Activated CD4-positive, alpha-beta memory T cell treated with anti-CD3 and anti-CD28 coated beads for 36 hours (primary cell): ENCODE data around the gene METAP1D. TPM values are rescaled to one million over a fixed set of nuclear protein-coding genes. Genes with fewer than 3 reads are reported as not detected.

Experiments
- CTCF ChIA-PET: fragments of 350-600 bp; sonication (Branson Sonifier 250); formaldehyde crosslinking; loops from one replicate; lab custom pipeline; 2021; ENCODE audit warnings: antibody characterized with exemption, inconsistent platforms; lab: Charles Lee
- POLR2A ChIA-PET: fragments of 350-600 bp; sonication (Branson Sonifier 250); formaldehyde crosslinking; loops from one replicate; lab custom pipeline; 2021; ENCODE audit warnings: antibody characterized with exemption; lab: Charles Lee
- DNase-seq: peaks from one replicate; pipeline ENCODE4 v3.0.0-alpha.2; 2020
- H3K27ac Mint-ChIP-seq: one replicate; pipeline ENCODE4 v1.8.0; 2021; ENCODE audit warnings: mixed read lengths
- H3K27me3 Mint-ChIP-seq: one replicate; pipeline ENCODE4 v1.8.0; 2021; ENCODE audit warnings: mixed read lengths
- H3K36me3 Mint-ChIP-seq: one replicate; pipeline ENCODE4 v1.8.0; 2021; ENCODE audit warnings: mixed read lengths
- H3K4me1 Mint-ChIP-seq: one replicate; pipeline ENCODE4 v1.8.0; 2021; ENCODE audit warnings: low read depth, mixed read lengths
- H3K4me3 Mint-ChIP-seq: one replicate; pipeline ENCODE4 v1.8.0; 2021; ENCODE audit warnings: mild to moderate bottlenecking, mixed read lengths
- H3K9me3 Mint-ChIP-seq: one replicate; pipeline ENCODE4 v1.8.0; 2021; ENCODE audit warnings: mixed read lengths
- intact Hi-C: fragments of 100-400 bp; cut with micrococcal nuclease; formaldehyde crosslinking; loops from one replicate; pipeline ENCODE4 v1.15.1; 2023
- total RNA-seq, 2 experiments: library from RNA; stranded (reverse); gene quantifications; one replicate each; pipeline ENCODE4 v1.2.3, GENCODE V29; 2021

Gene METAP1D
- total RNA-seq, 2 experiments from 2014 or later = 3.4 to 3.9 TPM

DNA sequence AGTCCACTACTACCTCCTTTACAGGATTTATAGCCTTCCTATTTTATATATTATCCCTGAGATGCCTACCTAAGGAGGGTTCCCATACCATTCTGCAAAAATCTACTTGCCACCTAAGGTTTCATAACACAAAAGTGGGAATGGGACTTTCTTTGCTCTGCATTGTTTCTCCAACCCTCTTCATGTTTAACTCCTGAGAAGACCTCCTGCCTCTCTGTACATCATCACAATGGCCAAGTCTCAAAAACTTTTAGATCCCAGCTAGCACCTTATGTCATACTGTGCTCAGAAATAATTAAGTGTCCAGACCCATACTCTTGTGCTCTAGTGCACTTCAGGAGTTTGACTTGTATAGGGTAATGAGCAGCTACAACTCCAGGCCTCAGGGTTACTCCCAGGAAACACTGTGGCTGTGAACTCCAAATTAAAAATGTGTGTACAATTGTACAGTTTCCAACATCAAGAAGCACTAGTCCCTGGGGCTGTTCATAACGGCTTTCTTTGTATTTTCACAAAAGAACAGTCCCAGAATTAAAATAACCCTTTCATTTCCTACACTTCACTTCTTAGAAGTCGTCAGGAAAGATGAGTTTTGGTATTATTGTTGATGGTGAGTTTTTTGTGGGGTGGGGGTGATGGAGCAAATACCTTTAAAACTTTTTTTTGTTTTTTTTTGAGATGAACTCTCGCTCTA lies 39.4 kb downstream of the METAP1D start:
- no peak overlapping the region for H3K4me3 Mint-ChIP-seq
- CTCF ChIA-PET = no interaction called here
- DNase-seq = no peak
- POLR2A ChIA-PET = no interaction called here
- H3K36me3 Mint-ChIP-seq = no peaks in the 10 kb centered on the region
- no peak overlapping the region for H3K27ac Mint-ChIP-seq
- no peaks in the 10 kb centered on the region for H3K9me3 Mint-ChIP-seq
- no peaks in the 10 kb centered on the region for H3K4me1 Mint-ChIP-seq
- H3K27me3 Mint-ChIP-seq = no peaks in the 10 kb centered on the region
- intact Hi-C loops = no loop called here

- Mint-ChIP-seq H3K4me1 (no peaks in the 10 kb centered on the region), H3K36me3 (no peaks in the 10 kb centered on the region), H3K27ac (no peak overlapping the region), H3K27me3 (no peaks in the 10 kb centered on the region), H3K9me3 (no peaks in the 10 kb centered on the region), H3K4me3 (no peak overlapping the region)
- CTCF ChIA-PET = no interaction called here
- POLR2A ChIA-PET = no interaction called here
- intact Hi-C loops = no loop called here
- no peak for DNase-seq
Observed at GRCh38 chr2:172040311-172040710, 40.6 kb downstream of the METAP1D start.

GRCh38 chr2:172046080-172046678 lies 46.4 kb downstream of the METAP1D start:
- Mint-ChIP-seq H3K4me1 (peaks cover 3% of the 10 kb centered on the region), H3K27ac (no peak overlapping the region), H3K36me3 (no peaks in the 10 kb centered on the region), H3K9me3 (no peaks in the 10 kb centered on the region), H3K27me3 (no peaks in the 10 kb centered on the region), H3K4me3 (no peak overlapping the region)
- POLR2A ChIA-PET = interaction anchor here (0.7 kb wide), 1 partner anchor 563 kb away, joined by 4 read pairs; no protein-coding TSS in a partner anchor
- CTCF ChIA-PET = no interaction called here
- intact Hi-C loops = no loop called here
- DNase-seq = no peak

GRCh38 chr2:172046866-172047565 lies 47.3 kb downstream of the METAP1D start:
- DNase-seq = no peak
- Mint-ChIP-seq H3K36me3 (no peaks in the 10 kb centered on the region), H3K27ac (no peak overlapping the region), H3K4me1 (peaks cover 3% of the 10 kb centered on the region), H3K27me3 (no peaks in the 10 kb centered on the region), H3K9me3 (no peaks in the 10 kb centered on the region), H3K4me3 (no peak overlapping the region)
- ChIA-PET CTCF (interaction anchor here (0.6 kb wide), 1 partner anchor 1009 kb away, joined by 3 read pairs; no protein-coding TSS in a partner anchor), POLR2A (no interaction called here)
- intact Hi-C loops = no loop called here

- Mint-ChIP-seq H3K9me3 (no peaks in the 10 kb centered on the region), H3K4me3 (no peak overlapping the region), H3K36me3 (no peaks in the 10 kb centered on the region), H3K4me1 (peaks cover 3% of the 10 kb centered on the region), H3K27ac (no peak overlapping the region), H3K27me3 (no peaks in the 10 kb centered on the region)
- CTCF ChIA-PET = no interaction called here
- intact Hi-C loops = no loop called here
- POLR2A ChIA-PET = no interaction called here
- no peak for DNase-seq
Observed at GRCh38 chr2:172047566-172048507, 48.1 kb downstream of the METAP1D start.

- no peak overlapping the region for H3K4me3 Mint-ChIP-seq
- CTCF ChIA-PET = interaction anchor here (1.3 kb wide), 1 partner anchor 79 kb away, joined by 3 read pairs; no protein-coding TSS in a partner anchor
- peaks cover 3% of the 10 kb centered on the region for H3K4me1 Mint-ChIP-seq
- POLR2A ChIA-PET = no interaction called here
- no peaks in the 10 kb centered on the region for H3K36me3 Mint-ChIP-seq
- intact Hi-C loops = no loop called here
- no peaks in the 10 kb centered on the region for H3K27me3 Mint-ChIP-seq
- H3K9me3 Mint-ChIP-seq = no peaks in the 10 kb centered on the region
- no peak overlapping the region for H3K27ac Mint-ChIP-seq
- DNase-seq = no peak
Observed at GRCh38 chr2:172048508-172049503, 49.1 kb downstream of the METAP1D start.

- POLR2A ChIA-PET = no interaction called here
- no peak overlapping the region for H3K27ac Mint-ChIP-seq
- H3K4me3 Mint-ChIP-seq = no peak overlapping the region
- peaks cover 3% of the 10 kb centered on the region for H3K4me1 Mint-ChIP-seq
- no peak for DNase-seq
- intact Hi-C loops = no loop called here
- no peaks in the 10 kb centered on the region for H3K36me3 Mint-ChIP-seq
- H3K27me3 Mint-ChIP-seq = no peaks in the 10 kb centered on the region
- H3K9me3 Mint-ChIP-seq = no peaks in the 10 kb centered on the region
- CTCF ChIA-PET = interaction anchor here (1.3 kb wide), 1 partner anchor 78 kb away, joined by 3 read pairs; no protein-coding TSS in a partner anchor
Observed at GRCh38 chr2:172049567-172050120, 49.9 kb downstream of the METAP1D start.

DNA sequence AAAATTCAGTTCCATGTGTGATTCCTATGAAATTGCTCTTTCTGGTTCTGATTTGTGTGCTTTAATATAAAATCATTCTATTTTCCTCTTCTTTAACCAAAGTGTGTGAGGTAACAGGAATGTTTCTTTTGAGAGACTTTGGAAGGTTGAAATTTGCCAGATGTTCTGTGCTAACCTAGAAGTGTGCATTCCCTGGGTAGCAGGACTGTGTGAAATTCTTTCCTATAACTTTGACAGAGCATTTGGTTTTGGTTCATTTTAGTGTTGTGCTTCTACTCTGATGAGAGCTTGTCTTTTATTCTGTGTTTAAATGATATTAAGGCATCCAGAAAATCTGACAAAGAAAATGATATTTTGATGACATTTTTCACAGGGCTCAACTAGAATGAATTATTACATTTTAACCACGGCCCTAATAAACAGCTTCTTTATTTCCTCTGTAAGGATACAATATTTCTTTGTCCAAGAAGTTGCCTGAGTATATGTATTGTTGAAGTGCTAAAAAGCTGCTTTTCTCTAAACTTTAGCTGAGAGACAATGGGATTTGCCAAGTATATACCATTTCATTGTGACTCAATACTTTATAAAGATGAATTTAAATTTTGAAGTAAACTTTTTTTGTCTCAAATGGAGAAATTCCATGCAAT lies 50.8 kb downstream of the METAP1D start:
- intact Hi-C loops = no loop called here
- H3K9me3 Mint-ChIP-seq = no peaks in the 10 kb centered on the region
- ChIA-PET POLR2A (interaction anchor here (0.8 kb wide), 1 partner anchor 13 kb away, joined by 3 read pairs; no protein-coding TSS in a partner anchor), CTCF (interaction anchor here (0.6 to 1.1 kb wide), 2 partner anchors 12 to 638 kb away, joined by 3 read pairs; no protein-coding TSS in a partner anchor)
- no peaks in the 10 kb centered on the region for H3K27me3 Mint-ChIP-seq
- DNase-seq = no peak
- peaks cover 3% of the 10 kb centered on the region for H3K4me1 Mint-ChIP-seq
- H3K27ac Mint-ChIP-seq = no peak overlapping the region
- no peaks in the 10 kb centered on the region for H3K36me3 Mint-ChIP-seq
- H3K4me3 Mint-ChIP-seq = no peak overlapping the region

- no peaks in the 10 kb centered on the region for H3K36me3 Mint-ChIP-seq
- DNase-seq = no peak
- ChIA-PET CTCF (no interaction called here), POLR2A (interaction anchor here (0.6 kb wide), 1 partner anchor 15 kb away, joined by 3 read pairs; no protein-coding TSS in a partner anchor)
- intact Hi-C loops = no loop called here
- H3K27ac Mint-ChIP-seq = no peak overlapping the region
- no peaks in the 10 kb centered on the region for H3K4me1 Mint-ChIP-seq
- H3K4me3 Mint-ChIP-seq = no peak overlapping the region
- H3K9me3 Mint-ChIP-seq = no peaks in the 10 kb centered on the region
- no peaks in the 10 kb centered on the region for H3K27me3 Mint-ChIP-seq
Observed at GRCh38 chr2:172052000-172052983, 52.5 kb downstream of the METAP1D start.
